Astrocyte of the hippocampus (primary cell): ENCODE measurements around the gene LCP2.

Source experiments
- DNase-seq: peaks from one replicate; pipeline ENCODE4 v3.0.0; 2011; ENCODE audit warnings: low read depth, low spot score

LCP2 gene

DNA sequence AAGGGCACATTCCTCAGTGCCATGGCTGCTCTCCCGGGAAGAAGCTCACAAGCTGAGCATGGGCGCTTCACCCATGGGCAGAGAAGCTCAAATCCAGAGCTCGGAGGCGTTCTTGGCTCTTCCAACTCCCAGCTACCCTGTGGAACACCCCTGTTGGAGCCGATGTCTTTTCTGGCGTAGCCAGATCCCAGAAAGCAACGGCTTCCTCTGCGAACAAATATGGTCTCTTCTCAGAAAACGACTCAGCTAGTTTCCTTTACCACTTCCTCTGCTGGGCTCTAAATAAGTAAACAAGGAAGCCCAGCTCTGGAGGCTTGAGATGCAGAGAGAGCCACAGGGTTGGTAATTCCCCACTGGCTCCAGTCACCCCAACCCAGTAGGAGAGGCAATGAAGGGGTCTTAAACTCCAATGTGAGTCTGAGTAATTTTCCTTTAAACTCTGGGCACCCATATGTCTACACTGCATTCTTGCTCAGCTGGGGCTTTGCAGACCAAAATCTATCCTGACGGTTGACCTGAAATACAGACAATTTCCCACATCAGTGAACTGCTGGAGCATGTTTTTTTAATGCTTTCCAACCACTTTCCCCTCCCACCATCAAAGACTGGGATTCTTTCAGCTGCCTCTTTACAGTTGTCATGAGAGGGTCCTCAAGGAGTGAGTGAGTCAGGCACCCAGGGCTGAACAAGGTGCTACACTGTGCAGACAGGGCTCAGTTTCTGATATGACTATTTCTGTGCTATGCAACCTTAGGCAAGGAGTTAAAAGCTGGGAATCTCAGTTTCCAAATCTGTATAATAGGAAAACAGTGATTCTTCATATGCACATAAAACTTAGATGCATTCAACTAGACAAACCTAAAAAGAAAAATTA is at the start of gene LCP2:
Gene LCP2 (minus strand): TSS at position 189 of the 874 bp plus-strand sequence. CDS start 166 bp downstream, at position 23.
- no peak for DNase-seq

DNA sequence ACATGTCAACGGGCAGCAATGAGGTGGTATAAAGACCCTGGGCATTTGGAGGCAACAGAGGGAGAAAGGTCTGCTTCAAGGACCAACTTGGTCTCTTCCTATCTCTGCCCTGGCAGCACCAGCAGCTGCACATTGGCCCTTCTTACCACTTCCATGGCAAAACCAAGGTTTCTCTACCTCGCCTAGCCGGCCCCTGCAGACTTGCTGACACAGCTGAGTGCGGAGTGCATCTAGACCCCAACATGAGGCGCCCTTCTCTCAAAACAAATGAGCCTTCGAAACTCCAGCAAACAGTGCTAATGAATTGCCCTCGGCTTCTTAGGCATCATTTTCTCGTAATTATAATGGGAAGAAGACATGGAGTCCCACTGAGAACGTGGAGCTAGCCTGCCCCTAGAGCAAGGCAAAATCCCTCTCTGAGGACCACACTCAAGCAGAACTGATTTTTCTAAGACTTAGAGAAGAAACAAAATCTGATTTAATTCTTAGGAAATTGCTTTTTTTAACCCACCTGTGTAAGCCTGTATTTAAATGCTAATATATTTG is 49.5 kb upstream of the LCP2 start:
- no peak for DNase-seq

DNA sequence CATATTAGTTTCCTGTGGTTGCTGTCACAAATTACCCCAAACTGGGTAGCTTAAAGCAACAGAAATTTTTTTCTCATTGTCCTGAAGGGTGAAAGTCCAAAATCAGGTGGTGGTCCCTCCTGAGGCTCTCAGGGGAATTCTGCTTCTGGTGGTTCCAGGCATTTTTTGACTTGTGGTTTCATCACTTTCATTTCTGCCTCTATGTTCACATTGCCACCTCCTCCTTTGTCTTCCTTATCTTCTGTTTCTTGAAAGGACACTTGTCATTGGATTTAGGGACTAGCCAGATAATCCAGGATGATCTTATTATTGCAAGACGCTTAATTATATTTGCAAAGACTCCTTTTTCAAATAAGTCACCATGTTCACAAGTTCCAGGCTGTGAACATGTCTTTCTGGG is 48.4 kb upstream of the LCP2 start:
- DNase-seq, result no peak

DNA sequence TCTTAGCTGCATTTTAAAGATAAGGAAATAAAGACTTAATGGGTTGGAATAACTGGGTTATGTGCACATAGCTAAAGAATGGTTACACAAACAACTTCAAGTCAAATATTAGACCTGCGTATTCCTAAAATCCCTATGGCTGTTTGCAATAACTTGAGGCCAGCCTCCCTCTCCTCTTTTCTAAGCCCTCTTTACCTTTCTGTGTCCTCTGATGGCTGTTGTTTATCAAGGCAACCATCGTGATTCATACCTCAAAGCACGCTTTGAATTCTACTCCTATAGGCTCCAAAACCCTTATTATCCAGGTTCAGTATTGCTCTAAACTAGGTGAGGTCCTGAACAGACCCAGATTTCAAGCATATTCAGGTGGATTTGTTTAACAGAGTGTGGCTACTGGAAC is 45.6 kb upstream of the LCP2 start:
- no peak for DNase-seq

DNA sequence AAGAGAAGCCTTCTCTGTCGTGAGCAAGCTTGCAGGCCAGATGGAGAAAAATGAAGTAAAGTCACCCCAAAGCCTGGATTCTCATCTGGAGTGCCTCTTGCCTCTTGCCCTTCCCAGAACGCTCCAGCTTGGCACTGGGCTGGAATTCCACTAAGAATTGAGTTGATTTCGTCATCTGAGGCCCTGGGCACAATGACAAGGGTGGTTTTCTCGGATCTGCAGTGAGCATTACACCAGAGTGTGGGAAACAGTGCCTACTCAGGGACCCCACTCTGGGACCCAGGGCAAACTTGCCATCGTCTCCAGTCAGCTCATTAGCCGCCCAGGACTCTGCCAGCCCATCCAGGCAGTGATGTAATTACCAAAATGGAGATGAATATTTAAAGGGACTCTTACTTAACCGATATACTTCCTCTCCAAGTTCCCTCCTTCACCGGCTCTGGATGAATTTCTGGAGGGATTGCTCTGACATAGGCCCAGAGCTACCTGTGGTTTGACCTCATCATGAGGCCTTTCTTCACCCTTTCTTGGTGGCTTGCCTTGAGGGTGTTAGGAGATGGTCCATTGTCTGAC is 44.7 kb upstream of the LCP2 start:
- DNase-seq, result no peak

DNA sequence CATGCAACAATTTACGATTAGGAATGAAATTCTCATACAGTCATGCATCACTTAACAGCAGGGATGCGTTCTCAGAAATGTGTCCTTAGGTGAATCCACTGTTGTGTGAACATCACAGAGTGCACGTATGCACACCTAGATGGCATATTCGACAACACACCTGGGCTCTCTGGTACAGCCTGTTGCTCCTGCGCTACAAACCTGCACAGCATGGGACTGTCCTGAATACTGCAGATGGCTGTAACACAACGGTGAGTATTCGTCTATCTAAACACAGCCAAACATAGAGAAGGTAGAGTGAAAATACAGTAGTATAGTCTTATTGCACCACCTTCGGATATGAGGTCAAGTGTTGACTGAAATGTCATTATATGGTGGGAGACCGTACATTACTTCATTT is 44.0 kb upstream of the LCP2 start:
- DNase-seq, result no peak

DNA sequence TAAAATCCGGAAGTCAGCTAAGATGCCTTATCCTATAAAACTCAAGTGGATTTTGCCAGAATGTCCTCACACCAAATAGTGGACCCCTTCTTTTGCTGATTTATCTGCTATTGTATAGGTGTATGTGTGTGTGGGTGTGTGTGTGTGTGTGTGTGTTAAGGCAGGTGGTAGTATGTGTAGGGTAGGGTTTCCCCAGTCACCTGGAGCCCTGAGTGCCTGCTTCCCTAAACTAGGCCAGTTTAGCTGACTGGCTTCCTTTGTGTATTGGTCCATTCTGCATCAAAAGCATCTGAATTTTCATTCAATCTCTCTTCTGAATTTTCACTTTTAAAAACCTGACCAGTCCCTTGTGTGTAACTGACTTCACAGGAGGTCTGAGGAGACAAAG is 42.2 kb upstream of the LCP2 start:
- DNase-seq, result no peak

DNA sequence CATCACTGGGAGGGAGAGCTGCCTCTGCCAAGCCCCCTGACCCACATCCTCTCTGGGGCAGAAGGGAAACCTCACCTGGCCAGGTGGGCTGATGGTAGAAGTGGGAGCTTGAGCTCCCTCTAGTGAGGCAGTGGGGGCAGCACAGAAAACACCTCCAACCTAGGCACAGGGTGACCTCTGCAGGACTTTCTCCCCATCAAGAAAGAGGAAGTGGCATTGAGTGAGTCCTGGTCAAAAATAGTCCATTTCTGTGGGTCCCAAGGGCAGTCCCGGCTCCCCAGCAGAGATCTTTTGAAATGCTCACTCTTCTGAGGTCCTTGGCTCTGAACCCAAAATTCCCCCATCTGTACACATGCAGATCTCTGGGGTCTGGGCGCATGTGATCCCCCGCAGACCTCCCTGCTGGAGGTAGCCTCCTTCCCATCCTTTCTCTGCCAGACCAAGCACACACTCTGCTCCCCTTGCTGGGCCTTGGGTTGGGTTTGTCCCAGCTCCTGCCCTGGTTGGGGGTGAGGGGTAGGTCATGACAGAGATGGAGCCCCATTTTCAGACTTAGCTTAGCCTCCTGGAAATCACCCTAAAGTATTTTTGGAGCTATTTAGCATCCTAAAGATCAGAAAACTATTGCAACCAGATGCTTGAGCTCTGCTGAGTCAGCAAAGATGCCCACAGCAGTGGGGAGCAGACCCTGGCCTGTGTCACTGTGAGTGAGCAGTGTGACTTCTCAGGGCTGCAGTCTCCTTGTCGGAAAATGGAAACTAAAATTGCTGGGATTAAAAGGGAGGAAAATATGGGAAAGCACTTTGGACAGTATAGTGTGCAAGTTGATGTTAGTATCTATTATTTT is 41.6 kb upstream of the LCP2 start:
- DNase-seq, result no peak

DNA sequence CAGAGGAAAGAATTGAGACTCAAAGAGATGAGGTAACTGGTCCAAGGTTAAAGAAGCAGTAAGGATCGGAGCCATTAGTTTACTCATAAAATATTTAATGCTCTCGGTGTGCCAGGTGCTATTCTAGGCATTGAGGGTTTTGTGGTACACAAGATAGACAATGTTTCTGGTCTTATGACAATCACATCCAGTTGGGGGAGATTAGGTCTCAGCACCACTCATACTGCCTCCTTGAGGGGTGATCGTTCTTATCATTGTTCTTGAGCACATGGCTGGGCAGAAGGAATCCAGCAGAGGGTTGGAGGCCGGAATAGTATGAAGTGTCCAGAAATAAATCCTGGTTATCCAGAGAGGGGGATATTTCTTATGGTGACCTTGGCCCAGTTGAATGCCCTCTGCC is 40.7 kb upstream of the LCP2 start:
- no peak for DNase-seq

DNA sequence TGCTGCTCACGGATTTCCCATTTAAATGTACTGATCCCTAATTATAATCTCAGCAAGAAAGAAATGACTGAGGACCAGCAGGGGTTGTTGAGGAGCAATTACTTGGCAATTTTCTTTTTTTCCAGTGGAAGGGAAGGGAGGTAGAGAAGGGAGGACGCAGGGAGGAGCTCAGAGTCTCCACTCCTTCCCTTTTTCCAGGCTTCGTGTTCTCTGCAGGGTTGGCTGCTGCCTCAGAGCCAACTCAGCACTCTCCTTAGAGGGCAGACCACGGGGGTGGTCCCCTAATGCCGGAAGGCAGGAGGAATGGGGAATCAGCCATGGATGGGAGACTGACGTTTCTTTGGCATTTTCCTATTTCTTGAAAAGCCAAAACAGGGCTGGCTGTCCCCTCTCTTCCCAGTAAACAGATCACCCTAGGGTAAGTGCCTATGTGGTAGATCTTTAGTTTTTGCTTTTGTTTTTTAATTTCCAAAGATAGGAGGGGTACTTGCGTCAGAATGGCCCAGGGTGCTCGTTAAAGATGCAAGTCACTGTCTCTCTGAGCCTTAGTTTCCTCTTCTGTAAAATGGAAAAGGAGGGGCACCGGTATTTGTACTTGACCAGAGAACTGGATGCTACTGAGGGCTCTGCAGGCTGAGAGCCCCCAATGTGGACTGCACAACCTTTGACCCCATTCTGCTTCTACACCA is 39.6 kb upstream of the LCP2 start:
- DNase-seq, result no peak

DNA sequence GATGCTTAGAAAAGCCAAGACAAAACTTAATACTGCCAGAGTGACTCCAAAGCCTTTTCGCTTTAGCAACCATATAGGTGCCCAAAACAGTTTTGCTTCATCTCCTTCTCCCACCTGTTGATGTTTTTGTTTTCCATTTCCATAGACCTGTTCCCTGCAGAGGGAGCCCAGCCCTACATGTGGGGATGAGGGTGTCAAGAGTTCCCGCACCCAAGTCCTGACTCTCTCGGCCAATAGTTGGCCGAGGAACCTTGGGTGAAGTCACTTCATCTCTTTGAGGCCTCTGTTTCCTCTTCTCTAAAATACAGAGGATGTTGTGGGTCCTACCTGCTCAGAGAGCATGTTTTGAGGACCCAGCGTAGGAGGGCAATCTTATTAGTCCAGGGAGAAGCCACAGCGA is 38.5 kb upstream of the LCP2 start:
- no peak for DNase-seq

DNA sequence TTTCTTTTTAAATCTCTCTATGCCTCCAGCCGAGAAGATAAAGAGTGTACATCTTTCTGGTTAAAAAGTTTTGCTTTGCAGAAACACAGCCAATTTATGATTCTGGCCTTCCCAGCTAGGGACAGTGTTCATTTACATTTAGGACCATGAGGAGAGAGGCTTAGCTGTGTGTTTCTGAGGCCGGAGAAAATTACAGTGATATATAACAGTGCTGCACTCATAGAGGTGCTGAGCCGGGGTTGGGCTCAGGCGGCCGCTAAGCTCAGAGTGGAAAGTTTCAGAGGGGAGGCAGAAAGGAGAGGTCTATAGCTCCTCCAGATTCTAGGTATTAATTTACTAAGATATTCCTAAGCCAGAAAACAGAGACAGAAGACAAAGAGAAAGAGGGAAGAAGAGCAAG is 37.0 kb upstream of the LCP2 start:
- no peak for DNase-seq

DNA sequence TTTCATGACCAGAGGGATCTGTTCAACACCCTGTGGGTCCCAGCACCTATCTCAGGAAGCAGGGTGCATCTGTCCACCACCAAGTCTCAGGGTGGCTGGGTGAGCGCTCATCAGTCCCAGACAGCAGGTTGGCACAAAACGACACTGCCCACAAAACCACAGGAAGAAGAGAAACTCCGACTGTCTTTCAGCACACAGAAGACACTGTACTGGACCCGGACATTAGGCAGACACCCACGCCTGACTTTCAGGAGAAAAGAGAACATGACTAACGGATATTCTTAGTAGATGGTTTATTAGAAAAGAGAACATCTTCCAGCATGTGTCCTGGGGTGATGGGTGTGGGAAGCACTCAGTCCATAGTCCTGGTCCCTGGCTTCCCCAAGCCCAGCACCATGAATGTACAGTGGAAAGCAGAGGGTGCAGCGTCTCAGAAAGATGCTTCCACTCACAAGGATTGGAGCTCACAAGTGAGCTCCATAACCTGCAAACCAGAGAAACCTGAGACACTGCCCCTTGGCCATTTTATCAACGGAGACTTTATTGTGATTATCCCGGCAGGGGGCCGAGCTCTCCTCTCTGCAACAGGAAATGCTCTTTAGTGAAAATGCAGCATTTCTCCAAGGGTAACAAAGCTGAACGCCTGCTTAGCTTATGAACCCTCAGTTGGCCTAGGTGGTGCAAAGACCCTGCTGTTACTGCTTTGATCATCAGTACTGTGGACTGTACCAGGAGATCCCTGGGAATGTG is 35.8 kb upstream of the LCP2 start:
- DNase-seq, result no peak

DNA sequence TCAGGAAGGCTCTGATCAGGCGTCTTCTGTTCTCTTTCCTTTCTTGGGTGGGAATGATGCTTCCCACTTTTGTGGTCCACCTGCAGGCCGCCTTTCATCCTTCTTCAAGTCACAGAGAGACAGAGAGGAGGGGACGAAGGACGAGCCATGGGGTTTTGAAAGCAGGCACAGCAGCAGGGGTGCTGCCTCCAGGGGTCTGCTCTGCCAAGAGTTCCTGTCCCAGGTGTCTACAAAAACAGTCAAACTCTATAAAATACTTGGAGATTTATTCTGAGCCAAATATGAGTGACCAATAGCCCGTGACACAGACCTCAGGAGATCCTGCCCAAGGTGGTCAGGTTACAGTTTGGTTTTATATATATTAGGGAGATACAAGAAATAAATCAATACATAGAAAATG is 34.5 kb upstream of the LCP2 start:
- DNase-seq, result no peak

DNA sequence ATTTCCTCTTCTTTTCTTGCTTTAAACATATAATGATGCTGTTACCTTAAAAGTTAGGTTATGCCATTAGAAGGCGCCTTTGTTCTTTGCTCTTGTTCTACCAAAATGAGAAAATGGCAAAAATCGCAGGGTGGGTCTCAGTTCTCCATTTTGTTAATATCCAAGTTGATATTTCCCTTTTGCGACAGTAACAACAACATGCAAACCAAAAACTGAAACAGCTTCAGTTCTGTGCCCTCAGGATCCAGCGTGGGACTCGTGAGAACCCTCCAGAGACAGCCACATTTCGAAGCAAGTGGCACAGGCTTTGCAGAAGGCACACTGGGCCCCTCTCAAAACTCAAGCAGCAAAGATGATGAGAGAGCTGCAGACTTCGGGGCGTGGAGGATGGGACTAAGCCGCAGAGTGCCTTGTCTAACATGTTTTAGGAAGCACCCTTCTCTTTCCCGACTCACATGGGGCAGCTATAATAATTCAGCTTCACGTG is 33.0 kb upstream of the LCP2 start:
- no peak for DNase-seq

DNA sequence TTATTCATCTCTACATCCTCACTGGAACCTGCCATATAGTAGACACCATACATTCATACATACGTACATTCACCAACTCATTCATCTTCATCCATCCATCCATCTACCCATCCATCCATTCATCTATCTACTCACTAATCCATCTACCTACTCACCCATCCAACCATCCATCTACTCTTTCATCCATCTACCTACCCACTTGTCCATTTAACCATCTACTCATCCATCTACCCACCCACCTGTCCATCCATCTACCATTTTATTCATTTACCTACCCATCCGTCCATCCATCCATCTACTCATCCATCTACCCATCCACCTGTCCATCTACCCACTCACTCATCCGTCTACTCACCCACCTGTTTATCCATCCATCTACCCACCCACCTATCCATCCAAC is 31.9 kb upstream of the LCP2 start:
- no peak for DNase-seq

DNA sequence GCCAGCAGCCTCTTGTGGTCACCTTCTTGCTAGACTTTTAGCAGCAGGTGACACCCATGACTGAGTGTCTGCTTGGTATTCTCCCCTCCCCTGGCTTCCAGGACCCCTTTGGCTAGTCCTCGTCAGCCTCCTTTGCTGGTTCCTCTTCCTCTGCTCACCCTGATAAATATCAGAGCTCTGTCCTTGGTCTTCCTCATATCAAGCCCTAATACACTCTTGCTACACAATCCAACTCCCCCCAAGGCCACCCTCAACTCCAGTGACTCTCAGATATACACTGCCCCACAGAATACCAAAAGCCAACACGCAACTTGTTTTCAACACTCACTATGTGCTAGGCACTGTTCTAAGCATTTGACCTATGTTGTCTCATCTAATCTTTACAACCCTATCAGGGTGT is 30.3 kb upstream of the LCP2 start:
- no peak for DNase-seq

DNA sequence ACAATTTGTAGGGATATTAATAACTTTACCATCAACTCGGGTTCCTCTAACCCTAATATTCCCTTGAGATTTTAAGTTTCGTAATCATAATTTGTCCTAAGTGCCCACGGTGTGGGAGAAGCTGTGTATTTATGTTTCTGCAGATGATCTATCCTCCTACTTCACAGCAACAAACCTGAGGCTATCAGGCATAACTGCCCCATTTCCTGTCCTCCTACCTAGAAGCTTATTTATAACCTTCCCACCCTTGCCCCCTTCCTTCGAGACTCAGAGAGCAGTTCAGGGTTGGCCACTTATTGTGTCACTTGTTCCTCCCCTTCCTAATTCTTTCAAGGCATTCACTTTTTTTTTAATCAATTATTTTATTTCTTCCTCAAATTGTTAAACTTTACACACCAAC is 29.6 kb upstream of the LCP2 start:
- DNase-seq, result no peak

DNA sequence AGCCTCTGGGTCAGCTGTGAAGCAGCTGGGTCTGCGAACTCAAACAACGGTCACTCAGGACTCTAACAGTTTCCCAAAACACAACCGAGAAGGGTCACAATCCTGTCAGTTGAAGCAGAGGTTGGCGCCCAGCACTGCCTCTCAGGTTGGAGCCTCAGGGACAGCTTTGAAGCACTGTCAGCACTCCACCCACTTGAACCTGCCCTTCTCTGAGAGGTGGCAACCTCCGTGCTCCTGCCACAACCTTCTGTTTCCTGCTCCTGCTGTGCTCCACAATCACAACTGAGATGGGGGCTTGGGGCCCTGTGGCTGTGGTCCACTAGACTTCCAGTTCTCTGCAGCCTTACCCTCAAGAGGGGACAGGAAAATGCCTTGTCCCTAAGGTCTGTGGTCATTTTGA is 21.7 kb upstream of the LCP2 start:
- DNase-seq, result no peak

DNA sequence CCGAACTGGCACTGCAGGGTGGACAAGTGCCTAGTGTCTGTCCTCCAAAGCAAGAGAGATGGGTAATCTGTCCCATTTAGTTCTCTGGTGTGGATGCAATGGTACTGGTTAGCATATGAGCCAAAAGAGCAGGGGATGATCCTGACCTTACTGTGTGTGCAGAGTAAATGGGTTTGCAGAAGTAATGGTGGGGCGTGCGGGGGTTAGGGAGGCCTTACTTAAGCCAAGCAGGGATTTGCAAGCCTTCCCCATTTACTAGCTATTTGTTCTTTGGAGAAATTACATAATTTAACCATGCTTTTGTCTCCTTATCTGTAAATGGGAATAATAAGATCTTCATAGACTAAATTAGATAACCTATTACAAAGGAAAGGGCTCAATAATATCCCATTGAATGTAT is 19.9 kb upstream of the LCP2 start:
- DNase-seq, result no peak

DNA sequence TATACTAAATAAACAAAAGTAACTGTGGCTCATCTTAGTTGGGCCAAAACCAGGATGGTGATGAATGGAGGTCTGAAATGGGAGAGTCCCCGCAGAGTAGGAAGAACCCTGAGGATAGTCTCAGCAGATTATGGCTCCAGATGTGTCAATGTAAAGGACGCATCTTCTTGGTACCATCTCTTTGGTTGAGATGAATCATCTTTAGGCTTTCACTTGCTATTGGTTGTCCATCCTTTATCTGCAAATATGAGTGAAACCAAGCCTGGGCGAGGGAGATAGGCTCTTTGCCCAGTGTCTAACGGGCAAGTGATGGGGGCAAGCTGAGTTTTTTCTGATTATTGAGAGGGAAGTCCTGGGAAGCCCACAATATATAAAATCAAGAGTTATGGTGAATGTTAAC is 19.4 kb upstream of the LCP2 start:
- no peak for DNase-seq
